Measurements from ENCODE around the gene TRMT5. TPM values are rescaled to one million over a fixed set of nuclear protein-coding genes. Genes with fewer than 3 reads are reported as not detected.

The TRMT5 gene
- total and polyA plus RNA-seq, 2 experiments from 2014 or later, result 8.1 to 10.0 TPM

DNA sequence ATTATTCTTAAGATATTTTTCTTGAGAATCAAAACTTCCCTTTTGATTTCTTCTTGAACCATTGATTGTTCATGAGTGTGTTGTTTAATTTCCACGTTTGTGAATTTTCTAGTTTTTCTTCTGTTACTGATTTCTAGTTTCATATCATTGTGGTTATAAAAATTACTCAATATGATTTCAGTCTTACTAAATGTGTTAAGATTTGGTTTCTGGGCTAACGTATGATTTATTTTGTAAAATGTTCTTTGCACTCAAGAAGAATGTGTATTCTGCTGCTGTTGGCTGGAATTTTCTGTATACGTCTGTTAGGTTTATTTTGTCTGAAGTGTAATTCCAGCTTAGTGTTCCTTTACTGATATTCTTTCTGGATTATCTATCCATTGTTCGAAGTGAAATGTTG, 24.7 kb downstream of the TRMT5 start:
- H3K27me3 ChIP-seq (replicated peaks; ENCODE audit: insufficient read depth), result no peaks in the 10 kb centered on the region
- H3F3A ChIP-seq (ENCODE audit: insufficient read depth), result no peaks in the 10 kb centered on the region
- H3K4me2 ChIP-seq (ENCODE audit: unreplicated experiment), result no peak overlapping the region
- peaks cover 68% of the 10 kb centered on the region for H3K79me2 ChIP-seq (ENCODE audit: insufficient read depth)
- no peak overlapping the region for H3K27ac ChIP-seq
- 86 to 90% methylated on average over 4 of the region's 4 CpGs for WGBS, 2 experiments (ENCODE audit: low coverage in 1 of 2, low lambda C conversion rate in 2 of 2, missing lambda C conversion rate in 2 of 2)
- peaks cover 9% of the 10 kb centered on the region; the same call in 1 of the 2 replicates for H3K36me3 ChIP-seq (ENCODE audit: low read depth)
- H3K9ac ChIP-seq, result no peak overlapping the region
- no peak overlapping the region for H2AFZ ChIP-seq
- H3K4me1 ChIP-seq (ENCODE audit: insufficient read depth), result peaks cover 10% of the 10 kb centered on the region
- H3K9me3 ChIP-seq (ENCODE audit: low read depth), result peaks cover 12% of the 10 kb centered on the region
- DNase-seq, result no peak
- in situ Hi-C loops (cut with MboI), result no loop called here
- H3K4me3 ChIP-seq, result no peak overlapping the region
- H4K20me1 ChIP-seq (ENCODE audit: insufficient read depth), result no peaks in the 10 kb centered on the region
- TF ChIP-seq EZH2phosphoT487 (IDR thresholded peaks at IDR 0.05; ENCODE audit: insufficient read depth, low read depth) (no peak), EZH2 (IDR thresholded peaks at IDR 0.05; ENCODE audit: insufficient read depth, poor library complexity, severe bottlenecking) (no peak)
- no peaks in the 10 kb centered on the region for H3K9me2 ChIP-seq (ENCODE audit: insufficient read depth)

DNA sequence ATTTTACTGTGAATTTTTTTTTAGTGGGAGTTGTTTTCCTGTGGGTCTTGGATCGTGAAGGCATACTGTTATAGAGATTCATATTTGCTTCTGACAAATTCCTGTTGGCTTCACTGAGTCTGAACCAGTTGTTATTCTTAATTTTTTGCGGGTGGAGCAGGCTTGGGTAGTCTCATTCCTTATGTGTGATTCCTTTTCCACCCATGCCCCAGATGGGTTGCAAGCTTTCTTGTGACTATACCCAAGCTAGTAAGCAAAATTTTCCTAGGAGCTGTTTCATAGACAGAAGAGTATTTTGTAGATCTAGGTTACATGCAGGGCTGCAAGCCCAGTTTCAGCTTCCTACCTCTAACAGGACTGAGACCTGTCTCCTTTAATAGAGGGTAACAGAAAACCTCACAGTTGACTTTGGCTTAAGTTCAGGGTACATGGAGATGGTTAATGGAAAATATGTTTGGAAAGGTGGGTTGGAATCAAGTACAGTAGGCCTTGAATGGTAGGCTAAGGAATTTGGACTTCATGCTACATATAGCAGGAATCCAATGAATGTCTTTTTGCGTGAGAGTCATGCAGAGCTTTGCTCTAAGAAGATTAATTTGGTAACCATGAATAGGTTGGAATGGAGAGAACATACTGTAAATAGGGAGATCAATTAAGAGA, 29.0 kb downstream of the TRMT5 start:
- WGBS, 2 experiments (ENCODE audit: low coverage in 1 of 2, low lambda C conversion rate in 2 of 2, missing lambda C conversion rate in 2 of 2), result 60 to 61% methylated on average over 3 of the region's 3 CpGs
- Histone ChIP-seq H3K27ac (0 out of 2 replicates have a peak overlapping the region, but pooled peaks have one; percentile 1), H2AFZ (no peak overlapping the region), H3K9ac (no peak overlapping the region), H3K9me3 (ENCODE audit: low read depth) (peaks cover 4% of the 10 kb centered on the region), H3K4me1 (ENCODE audit: insufficient read depth) (peaks cover 13% of the 10 kb centered on the region), H3K36me3 (ENCODE audit: low read depth) (no peaks in the 10 kb centered on the region), H3K79me2 (ENCODE audit: insufficient read depth) (peaks cover 35% of the 10 kb centered on the region), H3K4me3 (no peak overlapping the region), H3F3A (ENCODE audit: insufficient read depth) (no peaks in the 10 kb centered on the region), H3K9me2 (ENCODE audit: insufficient read depth) (no peaks in the 10 kb centered on the region), H4K20me1 (ENCODE audit: insufficient read depth) (no peaks in the 10 kb centered on the region), H3K4me2 (ENCODE audit: unreplicated experiment) (no peak overlapping the region), H3K27me3 (replicated peaks; ENCODE audit: insufficient read depth) (no peaks in the 10 kb centered on the region)
- DNase-seq, result peak; percentile 44
- in situ Hi-C loops (cut with MboI), result no loop called here
- no peak for TF ChIP-seq EZH2phosphoT487 (IDR thresholded peaks at IDR 0.05; ENCODE audit: insufficient read depth, low read depth)
- TF ChIP-seq EZH2 (IDR thresholded peaks at IDR 0.05; ENCODE audit: insufficient read depth, poor library complexity, severe bottlenecking), result no peak

DNA sequence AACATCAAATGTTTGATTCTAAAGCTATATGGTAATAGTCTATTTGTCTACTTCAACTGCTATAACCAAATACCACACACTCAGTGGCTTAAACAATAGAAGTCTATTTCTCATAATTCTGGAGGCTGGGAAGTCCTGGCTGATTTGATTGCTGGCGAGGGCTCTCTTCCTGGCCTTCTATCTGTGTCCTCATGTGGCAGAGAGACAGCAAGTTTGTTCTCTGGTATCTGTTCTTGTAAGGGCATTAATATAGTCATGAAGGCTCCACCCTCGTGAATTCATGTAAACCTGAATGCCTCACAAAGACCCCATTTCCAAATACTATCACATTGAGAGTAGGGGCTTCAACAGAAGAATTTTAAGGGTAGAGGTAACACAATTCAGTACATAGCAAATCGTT, 34.1 kb downstream of the TRMT5 start:
- Histone ChIP-seq H3F3A (ENCODE audit: insufficient read depth) (peaks cover 17% of the 10 kb centered on the region; the same call in 1 of the 2 replicates), H3K27ac (no peak overlapping the region), H4K20me1 (ENCODE audit: insufficient read depth) (no peaks in the 10 kb centered on the region), H3K4me3 (no peak overlapping the region), H3K4me2 (ENCODE audit: unreplicated experiment) (no peak overlapping the region), H3K9me2 (ENCODE audit: insufficient read depth) (no peaks in the 10 kb centered on the region), H3K36me3 (ENCODE audit: low read depth) (no peaks in the 10 kb centered on the region), H3K27me3 (replicated peaks; ENCODE audit: insufficient read depth) (no peaks in the 10 kb centered on the region), H3K79me2 (ENCODE audit: insufficient read depth) (peaks cover 5% of the 10 kb centered on the region; the same call in 1 of the 2 replicates), H3K9ac (no peak overlapping the region), H3K4me1 (ENCODE audit: insufficient read depth) (peaks cover 32% of the 10 kb centered on the region), H3K9me3 (ENCODE audit: low read depth) (no peaks in the 10 kb centered on the region), H2AFZ (no peak overlapping the region)
- 84 to 88% methylated on average over 3 of the region's 3 CpGs for WGBS, 2 experiments (ENCODE audit: low coverage in 1 of 2, low lambda C conversion rate in 2 of 2, missing lambda C conversion rate in 2 of 2)
- no peak for DNase-seq
- in situ Hi-C loops (cut with MboI), result no loop called here
- no peak for TF ChIP-seq EZH2phosphoT487 (IDR thresholded peaks at IDR 0.05; ENCODE audit: insufficient read depth, low read depth)
- no peak for TF ChIP-seq EZH2 (IDR thresholded peaks at IDR 0.05; ENCODE audit: insufficient read depth, poor library complexity, severe bottlenecking)

- H3K9me2 ChIP-seq (ENCODE audit: insufficient read depth), result no peaks in the 10 kb centered on the region
- peaks cover 17% of the 10 kb centered on the region; the same call in 1 of the 2 replicates for H3F3A ChIP-seq (ENCODE audit: insufficient read depth)
- no peak for TF ChIP-seq EZH2 (IDR thresholded peaks at IDR 0.05; ENCODE audit: insufficient read depth, poor library complexity, severe bottlenecking)
- no peak for TF ChIP-seq EZH2phosphoT487 (IDR thresholded peaks at IDR 0.05; ENCODE audit: insufficient read depth, low read depth)
- peaks cover 24% of the 10 kb centered on the region for H3K4me1 ChIP-seq (ENCODE audit: insufficient read depth)
- H3K27ac ChIP-seq, result no peak overlapping the region
- H3K4me2 ChIP-seq (ENCODE audit: unreplicated experiment), result no peak overlapping the region
- no peaks in the 10 kb centered on the region for H3K79me2 ChIP-seq (ENCODE audit: insufficient read depth)
- no peaks in the 10 kb centered on the region for H3K9me3 ChIP-seq (ENCODE audit: low read depth)
- no peaks in the 10 kb centered on the region for H3K27me3 ChIP-seq (replicated peaks; ENCODE audit: insufficient read depth)
- 88 to 97% methylated on average over 1 of the region's 1 CpG for WGBS, 2 experiments (ENCODE audit: low coverage in 1 of 2, low lambda C conversion rate in 2 of 2, missing lambda C conversion rate in 2 of 2)
- no peaks in the 10 kb centered on the region for H3K36me3 ChIP-seq (ENCODE audit: low read depth)
- no peaks in the 10 kb centered on the region for H4K20me1 ChIP-seq (ENCODE audit: insufficient read depth)
- no peak overlapping the region for H3K9ac ChIP-seq
- peak; percentile 27 for DNase-seq
- in situ Hi-C loops (cut with MboI), result no loop called here
- H2AFZ ChIP-seq, result no peak overlapping the region
- no peak overlapping the region for H3K4me3 ChIP-seq
These were observed 34.9 kb downstream of the TRMT5 start for GRCh38 chr14:60945984-60946383.

Data from GM23248 (cell line).